Astrocyte of the spinal cord (primary cell): ENCODE data around the gene PLXNB1.

Experiments
- DNase-seq: peaks from one replicate; pipeline ENCODE4 v3.0.0; 2011; ENCODE audit warnings: low read depth, low spot score
- H3K4me3 ChIP-seq: 2 replicates; pipeline ENCODE4 v1.5.1; 2011; ENCODE audit warnings: low read depth, mild to moderate bottlenecking, low read length, moderate library complexity
- in situ Hi-C: cut with HindIII; loops from 2 replicates; pipeline ENCODE4 v1.10.0; 2017; ENCODE audit warnings: low sequenced_read_pairs
- TF ChIP-seq, protein P1 (sequence below): IDR thresholded peaks from 2 replicates; pipeline ENCODE4 v1.5.1; 2012; ENCODE audit warnings: low read depth, mild to moderate bottlenecking, low read length, inconsistent platforms

PLXNB1 gene

GRCh38 chr3:48429317-48429959 lies 448 bp downstream of the PLXNB1 start:
- TF ChIP-seq, protein P1, sequence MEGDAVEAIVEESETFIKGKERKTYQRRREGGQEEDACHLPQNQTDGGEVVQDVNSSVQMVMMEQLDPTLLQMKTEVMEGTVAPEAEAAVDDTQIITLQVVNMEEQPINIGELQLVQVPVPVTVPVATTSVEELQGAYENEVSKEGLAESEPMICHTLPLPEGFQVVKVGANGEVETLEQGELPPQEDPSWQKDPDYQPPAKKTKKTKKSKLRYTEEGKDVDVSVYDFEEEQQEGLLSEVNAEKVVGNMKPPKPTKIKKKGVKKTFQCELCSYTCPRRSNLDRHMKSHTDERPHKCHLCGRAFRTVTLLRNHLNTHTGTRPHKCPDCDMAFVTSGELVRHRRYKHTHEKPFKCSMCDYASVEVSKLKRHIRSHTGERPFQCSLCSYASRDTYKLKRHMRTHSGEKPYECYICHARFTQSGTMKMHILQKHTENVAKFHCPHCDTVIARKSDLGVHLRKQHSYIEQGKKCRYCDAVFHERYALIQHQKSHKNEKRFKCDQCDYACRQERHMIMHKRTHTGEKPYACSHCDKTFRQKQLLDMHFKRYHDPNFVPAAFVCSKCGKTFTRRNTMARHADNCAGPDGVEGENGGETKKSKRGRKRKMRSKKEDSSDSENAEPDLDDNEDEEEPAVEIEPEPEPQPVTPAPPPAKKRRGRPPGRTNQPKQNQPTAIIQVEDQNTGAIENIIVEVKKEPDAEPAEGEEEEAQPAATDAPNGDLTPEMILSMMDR = no peak
- in situ Hi-C loops = no loop called here
- DNase-seq = no peak
- peak overlapping the region; percentile 60 for H3K4me3 ChIP-seq

DNA sequence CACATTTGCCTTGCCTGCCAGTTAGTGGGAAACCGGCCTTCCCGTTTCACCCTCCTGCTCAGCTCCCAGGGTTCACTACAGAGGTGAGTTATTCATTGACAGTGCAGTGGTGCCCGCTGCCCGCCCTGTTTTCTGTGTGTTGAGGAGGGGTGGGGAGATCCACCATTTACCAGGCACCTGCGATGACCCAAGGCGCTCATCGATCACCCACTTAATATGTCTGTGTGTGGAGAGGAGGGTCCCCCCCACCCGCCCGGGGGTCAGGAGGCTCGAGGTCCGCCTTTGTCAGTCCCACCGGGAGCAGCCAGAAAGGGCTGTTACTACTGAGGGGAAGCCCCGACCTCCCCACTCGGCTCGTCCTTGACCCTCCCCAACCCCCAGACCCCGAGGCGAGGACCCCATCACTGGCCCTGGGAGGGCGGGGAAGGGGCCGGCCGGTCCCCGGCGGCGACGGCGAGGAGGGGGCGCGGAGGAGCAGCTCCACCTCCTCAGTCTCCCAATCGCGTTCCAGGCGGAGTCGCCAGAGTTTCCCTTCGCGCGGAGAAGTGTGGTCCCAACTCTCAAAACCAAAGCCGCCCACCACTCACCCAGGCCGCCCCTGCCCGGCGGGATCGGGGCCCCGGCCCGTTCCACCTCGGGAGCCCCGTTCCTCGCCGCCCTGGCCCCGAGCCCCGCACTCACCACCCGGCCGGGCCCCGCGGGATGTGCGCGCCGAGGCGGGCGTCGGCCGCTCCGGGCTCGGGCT lies 1.1 kb downstream of the PLXNB1 start:
- H3K4me3 ChIP-seq = peak overlapping the region; percentile 60
- in situ Hi-C loops = no loop called here
- DNase-seq = no peak
- TF ChIP-seq, protein P1 = no peak

DNA sequence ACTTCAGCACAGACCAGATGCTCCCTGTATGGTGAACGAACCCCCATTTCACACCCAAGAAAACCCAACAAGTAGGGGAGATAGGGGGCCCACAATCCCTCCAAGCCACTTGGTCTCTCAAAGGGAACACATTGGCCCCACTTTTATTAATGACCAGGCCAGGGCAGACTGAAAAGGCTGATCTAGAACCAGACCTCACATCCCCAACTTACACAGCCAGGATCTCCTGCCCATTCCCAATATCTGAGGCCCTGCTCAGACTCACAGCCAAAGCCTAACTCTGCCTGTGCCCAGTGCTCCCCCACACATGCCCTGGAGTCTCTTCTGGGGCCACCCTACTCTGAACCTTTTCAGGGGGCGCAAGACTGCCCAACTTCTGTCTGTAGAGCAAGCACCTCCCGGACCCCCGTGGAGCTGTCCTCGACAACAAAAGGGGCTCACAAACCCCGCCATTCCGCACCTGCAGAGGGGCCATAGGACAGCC lies 1.8 kb downstream of the PLXNB1 start:
- DNase-seq = no peak

DNA sequence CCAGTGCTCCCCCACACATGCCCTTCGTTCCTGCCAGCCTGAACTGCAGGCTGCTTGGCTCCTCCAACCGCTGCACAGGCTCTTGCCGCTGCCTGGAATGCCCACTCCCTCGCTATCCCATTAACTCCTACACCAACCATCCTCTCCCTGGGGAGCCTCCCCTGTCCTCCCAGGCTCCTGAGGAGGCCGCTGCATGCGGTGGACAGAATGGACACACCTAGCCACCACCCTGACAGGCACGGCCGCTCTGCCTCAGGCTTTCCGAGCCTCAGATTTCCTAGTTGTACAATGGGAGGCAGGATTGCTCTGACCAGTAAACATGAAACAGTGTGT lies 2.3 kb downstream of the PLXNB1 start:
- DNase-seq = no peak
- in situ Hi-C loops = no loop called here
- peak overlapping the region; percentile 5 for H3K4me3 ChIP-seq

More for the DNA sequence above, 1.8 kb downstream of the PLXNB1 start:
- in situ Hi-C loops = no loop called here
- TF ChIP-seq, protein P1 = no peak
- H3K4me3 ChIP-seq = peak overlapping the region; percentile 60

GRCh38 chr3:48426944-48427629 lies 2.8 kb downstream of the PLXNB1 start:
- in situ Hi-C loops = no loop called here
- no peak overlapping the region for H3K4me3 ChIP-seq
- no peak for DNase-seq
- TF ChIP-seq, protein P1 = no peak

More for the DNA sequence above, 2.3 kb downstream of the PLXNB1 start:
- TF ChIP-seq, protein P1 = no peak

GRCh38 chr3:48426401-48426909 lies 3.4 kb downstream of the PLXNB1 start:
- in situ Hi-C loops = no loop called here
- no peak for DNase-seq
- no peak overlapping the region for H3K4me3 ChIP-seq
- TF ChIP-seq, protein P1 = no peak
